SU-DHL-6 (cell line): ENCODE data around the gene RNF8.
"Not testable (repeated sequence)": the region's sequence is repeated elsewhere in the genome, so short reads cannot be mapped to it uniquely, and the experiment has no call there.

Source experiments
- H2AFZ ChIP-seq: fragments of 200-600 bp; sonication (generic); 2 replicates; pipeline ENCODE4 v1.6.1; 2014; ENCODE audit warnings: low read depth, mild to moderate bottlenecking, moderate library complexity, mixed read lengths, antibody characterized with exemption, low read length; ENCODE audit not compliant: severe bottlenecking
- H3F3A ChIP-seq: fragments of 200-600 bp; shearing (Covaris generic); 2 replicates; pipeline ENCODE4 v1.6.0; 2016; ENCODE audit warnings: antibody characterized with exemption, mild to moderate bottlenecking; ENCODE audit not compliant: insufficient read depth
- H3K27ac ChIP-seq: fragments of 200-600 bp; sonication (generic); 2 replicates; pipeline ENCODE4 v1.5.1; 2016; ENCODE audit warnings: low read depth, mild to moderate bottlenecking, low read length, moderate library complexity, mixed read lengths
- H3K27me3 ChIP-seq: fragments of 200-600 bp; sonication (generic), shearing (Covaris generic); 2 replicates; pipeline ENCODE4 v1.6.0; 2014; ENCODE audit warnings: mild to moderate bottlenecking, low read length
- H3K36me3 ChIP-seq: fragments of 200-600 bp; sonication (generic); 2 replicates; pipeline ENCODE4 v1.6.1; 2014; ENCODE audit warnings: mild to moderate bottlenecking, low read length, mixed read lengths
- H3K4me2 ChIP-seq: fragments of 300-600, 200-600 bp; shearing (Covaris generic), sonication (generic); 2 replicates; pipeline ENCODE4 v1.6.0; 2014; ENCODE audit warnings: low read length, low read depth, mild to moderate bottlenecking; ENCODE audit not compliant: poor library complexity, severe bottlenecking
- H3K4me3 ChIP-seq: fragments of 200-600 bp; sonication (generic); 2 replicates; pipeline ENCODE4 v1.5.1; 2014; ENCODE audit warnings: antibody characterized with exemption, low read length, mild to moderate bottlenecking, mixed read lengths; ENCODE audit not compliant: insufficient read depth, poor library complexity, severe bottlenecking
- H3K79me2 ChIP-seq: fragments of 200-600 bp; sonication (generic); 2 replicates; pipeline ENCODE4 v1.6.1; 2014; ENCODE audit warnings: mild to moderate bottlenecking, low read length, moderate library complexity; ENCODE audit not compliant: insufficient read depth
- H3K9ac ChIP-seq: fragments of 200-600 bp; sonication (generic); 2 replicates; pipeline ENCODE4 v1.7.0; 2014; ENCODE audit warnings: mild to moderate bottlenecking, low read length
- H3K9me2 ChIP-seq: fragments of 200-600 bp; sonication (generic); replicated peaks from 2 replicates; pipeline ENCODE4 v1.6.1; 2014; ENCODE audit warnings: low read length; ENCODE audit not compliant: insufficient read depth
- H3K9me3 ChIP-seq: fragments of 200-600 bp; sonication (generic); 2 replicates; pipeline ENCODE4 v1.6.1; 2014; ENCODE audit warnings: low read length, mixed read lengths; ENCODE audit not compliant: insufficient read depth
- H4K20me1 ChIP-seq: fragments of 200-600 bp; sonication (generic); 2 replicates; pipeline ENCODE4 v1.6.1; 2014; ENCODE audit warnings: low read depth, mild to moderate bottlenecking, antibody characterized with exemption, low read length, moderate library complexity, mixed read lengths
- EZH2phosphoT487 ChIP-seq: fragments of 200-600 bp; sonication (generic), shearing (Covaris generic); conservative IDR thresholded peaks from 2 replicates; pipeline ENCODE4 v1.6.1; 2018; ENCODE audit warnings: mild to moderate bottlenecking, antibody characterized with exemption, low read length, moderate library complexity, mixed read lengths
- TF ChIP-seq, protein P1 (sequence below): fragments of 200-600 bp; sonication (generic); IDR thresholded peaks from one replicate; pipeline ENCODE4 v1.5.1; 2017; ENCODE audit warnings: antibody characterized with exemption, mild to moderate bottlenecking, low read length, moderate library complexity; ENCODE audit not compliant: insufficient read depth, poor library complexity, severe bottlenecking

The RNF8 gene

DNA sequence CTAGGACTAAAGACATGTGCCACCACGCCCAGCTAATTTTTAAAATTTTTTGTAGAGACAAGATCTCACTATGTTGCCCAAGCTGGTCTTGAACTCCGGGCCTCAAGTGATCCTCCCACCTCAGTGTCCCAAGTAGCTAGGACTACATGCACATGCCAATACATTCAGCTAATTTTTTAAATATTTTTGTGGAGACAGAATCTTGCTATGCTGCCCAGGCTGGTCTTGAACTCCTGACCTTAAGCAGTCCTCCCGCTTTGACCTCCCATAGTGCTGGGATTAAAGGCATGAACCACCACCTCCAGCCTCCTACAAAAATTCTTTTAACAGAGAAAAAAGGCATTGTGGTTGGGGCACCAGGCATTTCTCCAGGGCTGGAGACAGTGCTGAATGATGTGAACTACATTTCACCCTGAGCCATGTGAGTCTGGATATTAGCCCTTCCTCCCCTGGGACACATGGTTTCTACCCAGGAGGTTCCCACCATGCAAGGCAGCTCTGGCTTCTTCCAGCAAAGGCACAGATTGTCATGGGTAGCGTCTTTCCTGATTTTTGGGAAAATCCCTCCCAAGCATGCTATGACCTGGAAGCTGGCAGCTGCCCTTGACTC is 42.9 kb downstream of the RNF8 start:
- Histone ChIP-seq H3K4me3 (no peak overlapping the region), H3K9me3 (no peaks in the 10 kb centered on the region), H4K20me1 (no peaks in the 10 kb centered on the region), H2AFZ (no peak overlapping the region), H3K9me2 (no peaks in the 10 kb centered on the region), H3F3A (no peaks in the 10 kb centered on the region), H3K9ac (no peak overlapping the region), H3K4me2 (no peak overlapping the region), H3K79me2 (no peaks in the 10 kb centered on the region), H3K27me3 (no peaks in the 10 kb centered on the region), H3K36me3 (no peaks in the 10 kb centered on the region), H3K27ac (no peak overlapping the region)
- TF ChIP-seq, protein P1, sequence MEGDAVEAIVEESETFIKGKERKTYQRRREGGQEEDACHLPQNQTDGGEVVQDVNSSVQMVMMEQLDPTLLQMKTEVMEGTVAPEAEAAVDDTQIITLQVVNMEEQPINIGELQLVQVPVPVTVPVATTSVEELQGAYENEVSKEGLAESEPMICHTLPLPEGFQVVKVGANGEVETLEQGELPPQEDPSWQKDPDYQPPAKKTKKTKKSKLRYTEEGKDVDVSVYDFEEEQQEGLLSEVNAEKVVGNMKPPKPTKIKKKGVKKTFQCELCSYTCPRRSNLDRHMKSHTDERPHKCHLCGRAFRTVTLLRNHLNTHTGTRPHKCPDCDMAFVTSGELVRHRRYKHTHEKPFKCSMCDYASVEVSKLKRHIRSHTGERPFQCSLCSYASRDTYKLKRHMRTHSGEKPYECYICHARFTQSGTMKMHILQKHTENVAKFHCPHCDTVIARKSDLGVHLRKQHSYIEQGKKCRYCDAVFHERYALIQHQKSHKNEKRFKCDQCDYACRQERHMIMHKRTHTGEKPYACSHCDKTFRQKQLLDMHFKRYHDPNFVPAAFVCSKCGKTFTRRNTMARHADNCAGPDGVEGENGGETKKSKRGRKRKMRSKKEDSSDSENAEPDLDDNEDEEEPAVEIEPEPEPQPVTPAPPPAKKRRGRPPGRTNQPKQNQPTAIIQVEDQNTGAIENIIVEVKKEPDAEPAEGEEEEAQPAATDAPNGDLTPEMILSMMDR: no peak
- no peak for TF ChIP-seq EZH2phosphoT487

DNA sequence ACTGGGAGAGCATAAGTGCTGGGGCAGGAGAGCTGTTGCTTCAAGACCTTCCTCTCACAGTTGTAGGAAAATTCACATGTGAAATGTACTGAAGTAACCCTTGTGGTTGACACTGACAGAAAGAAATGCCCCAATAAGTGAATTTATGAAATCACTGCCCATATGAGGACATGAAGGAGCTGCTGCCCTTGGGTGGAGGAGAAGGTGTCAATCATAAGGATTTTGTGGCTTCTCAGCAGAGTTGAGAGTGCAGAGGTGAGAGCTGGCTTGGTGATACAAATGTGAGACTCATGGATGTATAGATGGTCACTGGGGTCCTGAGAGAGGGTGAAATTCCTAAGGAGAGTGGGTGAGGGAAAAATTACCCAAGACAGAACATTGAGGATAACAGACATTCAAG is 45.3 kb downstream of the RNF8 start:
- no peaks in the 10 kb centered on the region for H3K9me2 ChIP-seq
- no peak overlapping the region for H3K27ac ChIP-seq
- H3K9ac ChIP-seq: no peak overlapping the region
- TF ChIP-seq, protein P1: no peak
- TF ChIP-seq EZH2phosphoT487: no peak
- no peaks in the 10 kb centered on the region for H3K36me3 ChIP-seq
- no peak overlapping the region for H3K4me2 ChIP-seq
- H3K4me3 ChIP-seq: no peak overlapping the region
- no peak overlapping the region for H2AFZ ChIP-seq
- no peaks in the 10 kb centered on the region for H3K79me2 ChIP-seq
- H3K27me3 ChIP-seq: no peaks in the 10 kb centered on the region
- no peaks in the 10 kb centered on the region for H3F3A ChIP-seq
- no peaks in the 10 kb centered on the region for H4K20me1 ChIP-seq
- H3K9me3 ChIP-seq: no peaks in the 10 kb centered on the region

DNA sequence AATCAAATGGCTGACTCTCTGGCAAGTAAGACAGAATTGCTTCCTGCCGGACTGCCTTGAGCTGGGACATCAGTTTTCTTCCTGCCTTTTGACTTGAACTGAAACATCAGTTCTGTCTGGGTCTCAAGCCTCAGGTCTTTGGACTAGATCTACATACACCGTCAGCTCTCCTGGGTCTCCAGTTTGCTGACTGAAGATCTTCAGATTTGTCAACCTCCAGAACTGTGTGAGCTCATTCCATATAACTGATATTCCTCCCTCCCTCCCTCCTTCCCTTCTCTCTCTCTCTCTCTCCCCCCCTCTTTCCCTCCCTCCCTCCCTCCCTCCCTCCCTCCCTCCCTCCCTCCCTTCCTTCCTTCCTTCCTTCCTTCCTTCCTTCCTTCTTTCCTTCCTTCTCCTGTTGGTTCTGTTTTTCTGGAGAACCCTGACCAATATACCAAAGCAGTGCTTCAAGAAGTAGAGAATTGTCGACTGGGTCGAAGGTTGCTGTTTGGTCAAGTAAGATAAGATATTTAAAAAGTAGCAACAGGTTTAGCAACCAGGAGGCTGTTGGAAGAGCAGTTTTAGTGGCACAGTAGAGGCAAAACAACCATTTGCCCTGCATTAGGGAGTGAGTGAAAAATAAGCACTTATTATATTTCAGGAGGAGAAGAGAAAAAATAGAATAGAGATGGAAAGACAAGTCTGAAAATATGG is 46.2 kb downstream of the RNF8 start:
- H3K9me3 ChIP-seq: no peaks in the 10 kb centered on the region
- H4K20me1 ChIP-seq: no peaks in the 10 kb centered on the region
- no peaks in the 10 kb centered on the region for H3K36me3 ChIP-seq
- TF ChIP-seq, protein P1: no peak
- no peak for TF ChIP-seq EZH2phosphoT487
- H3K27ac ChIP-seq: no peak overlapping the region
- H2AFZ ChIP-seq: no peak overlapping the region
- H3K9ac ChIP-seq: no peak overlapping the region
- no peak overlapping the region for H3K4me3 ChIP-seq
- H3K79me2 ChIP-seq: no peaks in the 10 kb centered on the region
- H3K9me2 ChIP-seq: no peaks in the 10 kb centered on the region
- H3K4me2 ChIP-seq: no peak overlapping the region
- H3K27me3 ChIP-seq: no peaks in the 10 kb centered on the region
- no peaks in the 10 kb centered on the region for H3F3A ChIP-seq

DNA sequence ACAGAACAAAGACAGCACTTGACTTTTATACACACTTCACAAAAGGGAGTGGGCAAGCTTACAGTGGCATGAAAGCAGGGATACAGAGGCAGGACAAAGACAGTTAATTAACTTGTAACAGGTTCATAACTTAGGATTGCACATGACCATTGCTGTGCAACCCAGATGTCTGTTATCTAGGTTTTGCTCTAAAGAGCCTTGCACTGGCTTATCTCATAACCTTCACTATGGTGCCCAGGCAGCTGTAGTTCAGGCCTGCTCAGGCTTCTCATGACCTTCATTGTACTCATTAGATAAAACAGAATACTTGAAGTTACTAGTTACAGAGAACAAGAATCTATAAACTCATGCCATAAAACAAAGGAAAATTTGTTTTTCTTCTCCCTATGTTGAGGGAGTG is 47.9 kb downstream of the RNF8 start:
- H3K9me3 ChIP-seq, H3K4me3 ChIP-seq, H3K79me2 ChIP-seq, H3K27ac ChIP-seq, H3K36me3 ChIP-seq, H3F3A ChIP-seq, H3K4me2 ChIP-seq, H2AFZ ChIP-seq, H4K20me1 ChIP-seq, H3K9ac ChIP-seq, H3K27me3 ChIP-seq, H3K9me2 ChIP-seq: not testable (repeated sequence)
